ENCODE data around the gene RAB40C.

Gene RAB40C

DNA sequence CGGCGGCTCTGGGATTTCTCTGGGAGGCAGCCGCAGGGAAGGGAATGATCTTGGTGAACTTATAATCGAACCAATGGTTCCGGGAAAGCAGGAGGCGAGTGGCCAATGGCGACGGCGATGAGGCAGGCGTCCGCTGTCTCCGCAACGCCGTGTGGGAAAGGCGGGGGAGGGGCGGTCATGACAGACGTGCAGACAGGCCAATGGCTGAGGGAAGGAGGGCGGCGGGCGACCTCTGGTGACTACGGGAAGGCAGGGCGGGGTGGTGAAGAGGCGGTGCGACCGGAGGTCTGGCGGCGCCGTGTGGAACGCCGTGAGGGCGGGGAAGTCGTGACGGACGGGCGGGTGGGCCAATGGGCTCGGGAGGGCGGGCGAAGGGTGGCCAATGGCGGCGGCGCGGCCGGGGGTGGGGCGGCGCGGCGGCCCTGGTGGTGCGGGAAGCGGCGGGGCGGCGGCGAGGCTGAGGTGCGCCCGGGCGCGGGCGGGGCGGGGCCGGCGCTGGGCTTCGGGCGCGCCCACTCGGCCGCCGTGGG, at the start of gene RAB40C:
Gene RAB40C, plus strand, starts transcription at position 409 of the 530 bp plus-strand sequence. CDS start 226 bp downstream, outside the sequence.
- DNase-seq: peak; percentile 97 to 98

DNA sequence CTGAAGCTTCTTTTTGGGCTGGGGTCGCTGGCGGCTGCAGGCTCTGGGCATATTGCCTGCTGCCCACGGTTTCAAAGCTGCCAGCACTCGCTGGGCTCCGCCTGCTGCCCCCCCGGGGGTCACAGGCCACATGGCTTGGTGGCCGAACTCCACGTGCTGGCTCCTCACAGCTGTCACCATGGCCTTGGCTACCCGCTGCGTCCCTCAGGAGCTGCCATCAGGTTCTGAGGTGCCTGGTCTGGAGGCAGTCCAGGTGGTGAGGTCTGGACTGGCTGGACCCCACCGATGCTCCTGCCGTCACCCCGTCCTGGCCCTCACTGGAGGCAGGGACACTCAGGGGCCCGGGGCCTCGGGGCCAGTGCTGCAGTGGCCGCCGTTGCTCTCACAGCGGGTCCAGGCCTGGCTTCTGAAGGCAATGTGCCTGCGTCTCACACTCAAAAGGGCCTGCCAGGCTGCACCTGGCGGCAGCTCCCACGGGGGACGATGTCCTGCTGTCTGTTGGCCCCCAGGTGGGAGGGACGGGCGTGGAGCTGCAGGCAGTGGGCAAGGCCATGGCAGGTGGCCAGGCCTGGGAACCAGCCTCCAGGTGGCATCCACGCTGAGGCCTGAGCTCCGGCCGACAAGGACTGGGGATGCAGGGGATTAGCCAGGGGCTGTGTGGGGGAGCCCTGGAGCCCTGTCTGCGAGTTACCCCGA, 49.1 kb upstream of the RAB40C start:
- no peak for DNase-seq

DNA sequence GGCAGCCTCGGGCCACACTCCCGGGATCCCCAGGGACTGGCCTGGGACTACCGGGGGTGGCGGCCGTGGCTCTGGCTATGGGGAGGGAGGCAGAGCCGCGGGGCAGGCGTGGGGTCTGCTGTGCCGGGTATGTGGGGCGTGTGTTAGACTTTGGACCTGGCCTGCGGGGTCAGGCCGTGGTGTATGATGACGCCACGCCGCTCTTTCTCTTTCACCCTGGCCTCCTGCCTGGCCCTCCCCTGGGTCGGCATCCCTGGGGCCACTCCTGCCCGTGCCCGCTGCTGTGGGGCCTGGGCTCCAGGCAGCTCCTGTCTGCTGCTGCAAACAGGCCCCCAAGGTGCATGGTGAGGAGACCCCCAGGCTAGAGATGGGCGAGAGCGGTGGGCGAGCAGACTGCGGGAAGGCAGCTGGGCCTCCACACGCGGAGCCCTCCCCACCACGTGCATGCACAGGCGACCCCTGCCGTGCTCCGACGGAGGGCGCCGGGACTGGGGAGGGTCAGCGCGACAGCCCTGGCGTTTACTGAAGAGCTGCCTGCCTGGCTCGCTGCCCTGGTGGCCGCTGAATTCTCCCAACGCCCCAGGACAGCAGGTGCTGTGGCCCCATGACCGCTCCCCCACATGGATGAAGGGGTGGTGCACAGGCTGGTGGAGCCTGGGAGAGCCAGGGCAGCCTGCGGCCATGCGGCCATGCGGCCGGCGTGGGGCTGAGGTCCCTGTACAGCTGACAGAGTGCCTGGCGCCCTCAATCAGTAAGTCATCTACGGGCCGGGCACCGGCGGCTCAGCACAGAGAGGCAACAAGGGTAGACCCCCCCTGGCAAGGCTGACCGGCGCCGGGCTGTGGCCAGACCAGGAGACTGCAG, 46.3 kb upstream of the RAB40C start:
- no peak for DNase-seq

DNA sequence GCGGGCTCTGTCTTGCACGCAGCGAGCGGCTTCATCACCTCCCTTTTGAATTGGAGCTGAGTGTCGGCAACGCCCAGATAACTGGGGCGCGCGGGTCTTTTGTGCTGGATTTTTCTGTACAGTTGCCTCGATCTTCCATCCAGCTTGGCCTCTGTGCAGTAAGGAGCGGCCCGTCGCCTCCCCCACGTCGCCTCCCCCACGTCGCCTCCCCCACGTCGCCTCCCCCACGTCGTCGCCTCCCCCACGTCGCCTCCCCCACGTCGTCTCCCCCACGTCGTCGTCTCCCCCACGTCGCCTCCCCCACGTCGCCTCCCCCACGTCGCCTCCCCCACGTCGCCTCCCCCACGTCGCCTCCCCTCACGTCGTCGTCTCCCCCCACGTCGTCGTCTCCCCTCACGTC, 45.3 kb upstream of the RAB40C start:
- no peak for DNase-seq

GRCh38 chr16:546909-547770, 42.7 kb upstream of the RAB40C start:
- peak; percentile 70 to 75 for DNase-seq

- DNase-seq: no peak
Observed at GRCh38 chr16:548586-548985, 41.3 kb upstream of the RAB40C start.

DNA sequence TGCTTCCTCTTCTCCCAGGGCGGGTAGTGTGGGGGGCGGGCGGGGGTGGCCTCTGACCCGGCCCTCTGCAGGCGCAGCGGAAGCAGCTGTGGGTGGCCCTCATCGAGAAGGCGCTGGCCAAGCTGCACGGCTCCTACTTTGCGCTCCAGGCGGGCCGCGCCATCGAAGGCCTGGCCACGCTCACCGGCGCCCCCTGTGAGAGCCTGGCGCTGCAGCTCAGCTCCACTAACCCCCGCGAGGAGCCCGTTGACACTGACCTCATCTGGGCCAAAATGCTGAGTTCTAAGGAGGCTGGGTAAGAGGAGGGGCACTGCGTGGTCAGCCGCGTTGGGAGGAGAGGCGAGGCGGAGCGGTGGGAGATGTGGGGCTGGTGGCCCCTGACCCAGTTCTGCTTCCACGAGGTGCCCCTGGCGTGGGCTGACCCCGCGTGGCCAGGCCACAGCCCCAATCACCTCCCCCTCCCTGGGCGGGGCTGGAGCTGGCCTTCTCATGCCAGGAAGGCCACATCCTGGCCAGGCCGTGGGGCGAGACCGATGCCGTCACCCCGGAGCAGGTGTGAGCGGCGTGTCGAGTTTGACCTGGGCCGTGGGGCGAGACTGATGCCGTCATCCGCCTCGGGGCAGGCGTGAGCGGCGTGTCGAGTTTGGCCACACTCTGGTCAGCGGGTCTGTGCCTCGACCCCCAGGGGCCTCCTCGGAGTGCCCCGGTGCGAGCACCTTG, 40.2 kb upstream of the RAB40C start:
- DNase-seq: no peak

GRCh38 chr16:551210-551609, 38.7 kb upstream of the RAB40C start:
- no peak for DNase-seq

GRCh38 chr16:552171-552570, 37.7 kb upstream of the RAB40C start:
- no peak for DNase-seq

DNA sequence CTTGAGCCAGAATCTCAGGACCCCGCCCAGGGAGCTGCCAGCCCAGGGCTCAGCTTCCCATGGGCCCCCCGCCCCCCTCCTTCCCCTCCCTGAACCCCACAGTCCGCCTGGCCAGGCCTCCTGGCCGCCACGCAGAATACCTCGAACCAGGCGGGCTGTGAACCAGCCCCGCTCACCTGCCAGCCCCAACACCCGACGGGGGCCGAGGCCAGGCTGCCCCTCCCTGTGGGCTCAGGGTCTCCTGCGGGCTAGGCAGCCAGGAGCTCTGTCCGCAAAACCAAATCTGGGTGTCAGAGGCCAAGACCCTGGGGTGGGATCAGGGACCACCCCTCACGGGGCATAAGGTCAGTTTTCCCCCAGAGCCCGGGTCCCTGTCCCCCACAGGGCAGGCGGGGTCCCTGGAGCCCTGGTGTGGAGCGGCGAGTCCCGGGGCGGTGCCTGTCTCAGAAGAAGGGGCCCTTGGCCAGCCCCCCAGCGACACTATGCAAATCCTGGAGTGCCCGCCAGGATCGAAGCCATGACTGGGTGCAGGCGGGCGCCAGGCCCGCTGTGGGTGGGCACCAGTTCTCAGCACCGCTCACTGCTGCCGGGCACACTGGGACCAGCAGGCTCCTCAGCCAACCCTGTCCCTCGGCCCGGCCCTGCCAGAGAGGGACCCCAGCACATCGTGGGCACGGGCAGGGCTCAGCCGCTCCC, 36.1 kb upstream of the RAB40C start:
- DNase-seq: no peak

- no peak for DNase-seq
Observed at GRCh38 chr16:554297-554621, 35.6 kb upstream of the RAB40C start.

DNA sequence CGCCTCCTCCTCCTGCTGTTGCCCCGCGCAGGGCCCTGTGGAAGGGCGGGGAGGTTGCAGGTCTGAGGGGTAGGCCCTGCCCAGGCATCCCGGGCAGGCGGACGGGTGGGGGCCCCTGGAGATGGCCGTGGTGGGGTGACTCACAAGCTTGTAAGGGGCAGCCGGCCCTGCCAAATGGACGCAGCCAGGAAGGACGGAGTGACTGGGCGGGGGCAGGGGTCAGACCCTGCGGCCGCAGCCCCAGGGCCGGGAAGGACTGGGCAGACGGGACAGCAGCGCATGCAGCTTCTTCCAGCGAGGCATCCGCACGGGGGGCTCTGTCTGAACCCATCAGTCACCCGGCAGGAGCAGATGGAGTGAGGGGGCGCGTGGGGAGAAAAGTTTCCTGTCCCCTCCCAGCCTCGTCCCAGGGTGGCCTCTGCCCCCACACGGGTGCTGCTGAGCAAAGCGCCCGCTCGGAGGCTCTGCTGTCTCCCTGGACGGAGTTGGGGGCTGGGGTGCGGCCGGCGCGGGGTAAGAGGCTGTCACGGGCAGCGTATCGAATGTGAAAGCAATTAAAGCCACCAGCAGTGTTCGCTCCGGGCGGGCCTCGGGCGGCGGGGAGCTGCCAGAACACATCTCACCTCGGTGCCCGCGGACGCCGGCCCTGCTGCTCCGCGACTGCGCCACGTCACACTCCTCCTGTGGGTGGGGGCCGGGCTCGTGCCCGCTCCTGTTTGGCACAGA, 35.1 kb upstream of the RAB40C start:
- no peak for DNase-seq

GRCh38 chr16:555528-556473, 34.1 kb upstream of the RAB40C start:
- DNase-seq: no peak

- no peak for DNase-seq
Observed at GRCh38 chr16:556474-557173, 33.2 kb upstream of the RAB40C start.

GRCh38 chr16:557463-558297, 32.2 kb upstream of the RAB40C start:
- DNase-seq: no peak

GRCh38 chr16:558298-559020, 31.4 kb upstream of the RAB40C start:
- no peak for DNase-seq

DNA sequence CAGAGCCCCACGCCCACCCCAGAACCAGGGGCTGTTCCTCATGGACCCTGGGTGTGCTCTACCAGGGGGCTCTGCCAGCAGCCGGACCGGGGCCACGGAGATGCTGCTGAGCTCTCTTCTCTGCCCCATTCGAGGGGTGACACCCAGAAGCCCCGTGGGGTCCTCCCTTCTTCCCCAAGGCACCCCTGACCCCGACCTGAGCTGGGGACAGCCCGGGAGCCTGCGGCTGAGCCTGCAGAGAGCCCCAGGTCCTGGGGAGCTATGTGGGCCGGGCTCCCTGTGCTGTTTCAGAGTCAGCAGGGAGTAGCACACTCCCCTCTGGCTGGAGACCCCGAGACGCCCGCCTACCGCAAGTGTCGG, 30.9 kb upstream of the RAB40C start:
- no peak for DNase-seq
